C4-2B (cell line): ENCODE results near the gene TPD52L1.

Source experiments
- ZFX ChIP-seq: fragments of 450-650 bp; IDR thresholded peaks from 2 replicates; pipeline ENCODE4 v1.6.1; 2017
- TF ChIP-seq, protein P1 (sequence below): fragments of 450-650 bp; conservative IDR thresholded peaks from 2 replicates; pipeline ENCODE4 v1.5.1; 2017; ENCODE audit warnings: mild to moderate bottlenecking

DNA sequence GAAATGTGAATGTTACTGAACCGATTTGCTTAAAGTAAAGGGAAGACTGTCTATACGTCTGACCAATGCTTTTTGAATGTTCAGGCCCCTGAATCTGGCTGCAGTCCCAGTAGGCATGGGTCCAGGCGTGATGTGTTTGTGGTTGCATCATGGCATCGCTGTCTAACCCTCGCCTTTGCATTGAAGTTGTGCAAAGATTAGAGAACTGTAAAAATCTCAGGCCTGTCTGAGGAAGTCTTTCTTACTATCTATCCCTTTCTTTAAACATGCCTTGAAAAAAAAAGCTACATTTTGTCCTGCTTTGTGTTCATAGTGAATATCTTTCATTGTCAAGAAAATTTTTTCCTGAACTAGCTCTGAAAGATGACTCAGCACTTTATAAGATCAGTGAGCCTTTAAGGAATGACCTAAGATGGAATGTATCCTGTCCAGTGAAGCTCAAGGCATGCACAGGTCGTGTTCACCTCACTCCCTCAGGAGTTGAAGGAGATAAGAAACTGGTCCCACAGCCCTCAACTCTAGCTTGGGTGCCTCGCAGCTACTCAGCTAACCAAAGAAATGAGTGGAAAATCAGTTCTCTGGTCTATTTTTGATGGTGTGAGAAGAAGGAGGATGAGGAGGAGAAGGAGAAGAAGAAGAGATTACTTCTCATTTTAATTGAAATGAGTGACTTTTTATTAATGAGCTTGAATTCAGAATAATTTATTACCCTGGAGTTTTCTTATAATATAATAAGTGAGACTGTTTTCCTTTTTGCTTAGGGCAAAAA is 48.6 kb downstream of the TPD52L1 start:
- TF ChIP-seq, protein P1, sequence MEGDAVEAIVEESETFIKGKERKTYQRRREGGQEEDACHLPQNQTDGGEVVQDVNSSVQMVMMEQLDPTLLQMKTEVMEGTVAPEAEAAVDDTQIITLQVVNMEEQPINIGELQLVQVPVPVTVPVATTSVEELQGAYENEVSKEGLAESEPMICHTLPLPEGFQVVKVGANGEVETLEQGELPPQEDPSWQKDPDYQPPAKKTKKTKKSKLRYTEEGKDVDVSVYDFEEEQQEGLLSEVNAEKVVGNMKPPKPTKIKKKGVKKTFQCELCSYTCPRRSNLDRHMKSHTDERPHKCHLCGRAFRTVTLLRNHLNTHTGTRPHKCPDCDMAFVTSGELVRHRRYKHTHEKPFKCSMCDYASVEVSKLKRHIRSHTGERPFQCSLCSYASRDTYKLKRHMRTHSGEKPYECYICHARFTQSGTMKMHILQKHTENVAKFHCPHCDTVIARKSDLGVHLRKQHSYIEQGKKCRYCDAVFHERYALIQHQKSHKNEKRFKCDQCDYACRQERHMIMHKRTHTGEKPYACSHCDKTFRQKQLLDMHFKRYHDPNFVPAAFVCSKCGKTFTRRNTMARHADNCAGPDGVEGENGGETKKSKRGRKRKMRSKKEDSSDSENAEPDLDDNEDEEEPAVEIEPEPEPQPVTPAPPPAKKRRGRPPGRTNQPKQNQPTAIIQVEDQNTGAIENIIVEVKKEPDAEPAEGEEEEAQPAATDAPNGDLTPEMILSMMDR: no peak
- TF ChIP-seq ZFX: no peak
